Upper lobe of left lung (tissue), 4 donors: ENCODE results near the gene DTNB.

Experiments
- EP300 ChIP-seq, 4 donors: sonication (generic); formaldehyde crosslinking; IDR thresholded peaks; one replicate each; pipeline ENCODE4 v1.5.1; 2017; ENCODE audit warnings: antibody characterized with exemption in 4 of 4, control low read depth in 2 of 4
- POLR2A ChIP-seq, 4 donors: fragments of 450-650 bp; IDR thresholded peaks; one replicate each; pipeline ENCODE4 v1.5.1; 2016 to 2017; ENCODE audit warnings: antibody characterized with exemption in 4 of 4, mild to moderate bottlenecking in 2 of 4
- POLR2AphosphoS5 ChIP-seq, 2 donors: sonication (generic); formaldehyde crosslinking; IDR thresholded peaks; one replicate each; pipeline ENCODE4 v1.5.1; 2017; ENCODE audit warnings: antibody characterized with exemption in 2 of 2
- TF ChIP-seq, protein P1 (sequence below), 6 experiments: fragments of 450-650 bp in 4 of 6; fragments of 200-600 bp in 2 of 6; sonication (generic) in 2 of 6; IDR thresholded peaks; one replicate each; pipeline ENCODE4 v1.5.1; 2016 to 2019; ENCODE audit warnings: antibody characterized with exemption in 6 of 6

- TF ChIP-seq POLR2A (IDR thresholded peaks at IDR 0.05), result no peak
- TF ChIP-seq, protein P1, sequence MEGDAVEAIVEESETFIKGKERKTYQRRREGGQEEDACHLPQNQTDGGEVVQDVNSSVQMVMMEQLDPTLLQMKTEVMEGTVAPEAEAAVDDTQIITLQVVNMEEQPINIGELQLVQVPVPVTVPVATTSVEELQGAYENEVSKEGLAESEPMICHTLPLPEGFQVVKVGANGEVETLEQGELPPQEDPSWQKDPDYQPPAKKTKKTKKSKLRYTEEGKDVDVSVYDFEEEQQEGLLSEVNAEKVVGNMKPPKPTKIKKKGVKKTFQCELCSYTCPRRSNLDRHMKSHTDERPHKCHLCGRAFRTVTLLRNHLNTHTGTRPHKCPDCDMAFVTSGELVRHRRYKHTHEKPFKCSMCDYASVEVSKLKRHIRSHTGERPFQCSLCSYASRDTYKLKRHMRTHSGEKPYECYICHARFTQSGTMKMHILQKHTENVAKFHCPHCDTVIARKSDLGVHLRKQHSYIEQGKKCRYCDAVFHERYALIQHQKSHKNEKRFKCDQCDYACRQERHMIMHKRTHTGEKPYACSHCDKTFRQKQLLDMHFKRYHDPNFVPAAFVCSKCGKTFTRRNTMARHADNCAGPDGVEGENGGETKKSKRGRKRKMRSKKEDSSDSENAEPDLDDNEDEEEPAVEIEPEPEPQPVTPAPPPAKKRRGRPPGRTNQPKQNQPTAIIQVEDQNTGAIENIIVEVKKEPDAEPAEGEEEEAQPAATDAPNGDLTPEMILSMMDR (IDR thresholded peaks at IDR 0.05), result no peak
- no peak for TF ChIP-seq POLR2AphosphoS5 (IDR thresholded peaks at IDR 0.05)
- TF ChIP-seq EP300 (IDR thresholded peaks at IDR 0.05), result no peak
These were observed 25.8 kb upstream of the DTNB start for GRCh38 chr2:25699216-25699615.
